Activated B cell treated with CpG ODN at 0.5 μM for 24 hours (primary cell): Measurements from ENCODE around the gene CYP2C8. TPM values are rescaled to one million over a fixed set of nuclear protein-coding genes. Genes with fewer than 3 reads are reported as not detected.
"Not testable (repeated sequence)": the region's sequence is repeated elsewhere in the genome, so short reads cannot be mapped to it uniquely, and the experiment has no call there.

Source experiments
- ATAC-seq: fragments of 200-7000 bp; cut with Tn5 transposase; one replicate; pipeline ENCODE4 v1.10.0; 2021; ENCODE audit warnings: low read depth, mild to moderate bottlenecking, moderate library complexity
- CTCF ChIA-PET: fragments of 350-600 bp; sonication (Branson Sonifier 250); formaldehyde crosslinking; loops from one replicate; lab custom pipeline; 2021; ENCODE audit warnings: antibody characterized with exemption; lab: Charles Lee
- POLR2A ChIA-PET: fragments of 350-600 bp; sonication (Branson Sonifier 250); formaldehyde crosslinking; loops from one replicate; lab custom pipeline; 2021; ENCODE audit warnings: antibody characterized with exemption; lab: Charles Lee
- DNase-seq: peaks from one replicate; pipeline ENCODE4 v3.0.0; 2022
- H3K27ac Mint-ChIP-seq: one replicate; pipeline ENCODE4 v1.8.0; 2020; ENCODE audit warnings: mixed read lengths
- H3K27me3 Mint-ChIP-seq: one replicate; pipeline ENCODE4 v1.8.0; 2021; ENCODE audit warnings: mixed read lengths
- H3K36me3 Mint-ChIP-seq: one replicate; pipeline ENCODE4 v1.8.0; 2021; ENCODE audit warnings: low read depth, mixed read lengths
- H3K4me1 Mint-ChIP-seq: one replicate; pipeline ENCODE4 v1.8.0; 2021; ENCODE audit warnings: mixed read lengths
- H3K4me3 Mint-ChIP-seq: one replicate; pipeline ENCODE4 v1.8.0; 2020; ENCODE audit warnings: mild to moderate bottlenecking, mixed read lengths
- H3K9me3 Mint-ChIP-seq: one replicate; pipeline ENCODE4 v1.8.0; 2020; ENCODE audit warnings: mixed read lengths
- intact Hi-C: fragments of 100-400 bp; cut with micrococcal nuclease; formaldehyde crosslinking; loops from one replicate; pipeline ENCODE4 v1.15.1; 2024
- total RNA-seq: library from RNA; stranded (reverse); gene quantifications from 2 replicates; pipeline ENCODE4 v1.2.3, GENCODE V29; 2022
- TF ChIP-seq, protein P1 (sequence below): fragments of 200-600 bp; IDR thresholded peaks from one replicate; pipeline ENCODE4 v1.8.0; 2022; ENCODE audit warnings: antibody characterized with exemption, mild to moderate bottlenecking

The CYP2C8 gene
- 1.0 and 1.1 TPM in 2 replicates for total RNA-seq

DNA sequence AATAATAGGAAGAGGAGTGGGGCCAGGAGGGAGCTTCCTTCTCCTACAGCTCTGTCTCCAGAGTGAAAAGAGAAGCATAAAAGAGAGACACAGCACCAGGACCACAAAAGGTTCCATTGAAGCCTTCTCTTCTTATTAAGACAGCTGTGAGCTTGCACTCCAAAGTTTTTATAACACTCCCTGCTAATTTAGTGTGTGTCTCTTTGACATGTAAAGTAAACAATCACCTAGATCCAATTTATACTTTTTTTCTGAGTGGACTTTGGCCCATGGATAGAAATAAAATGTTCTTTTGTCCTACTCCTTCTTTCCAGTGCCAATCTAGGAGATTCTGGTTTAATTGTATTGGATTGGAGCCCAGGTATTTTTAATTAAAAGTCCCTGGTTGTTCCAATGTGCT is at the start of gene CYP2C8:
Gene CYP2C8, minus strand, starts transcription at position 212 of the 400 bp plus-strand sequence. Its CDS starts 95 bp downstream, at position 117.
- CTCF ChIA-PET, result no interaction called here
- TF ChIP-seq, protein P1, sequence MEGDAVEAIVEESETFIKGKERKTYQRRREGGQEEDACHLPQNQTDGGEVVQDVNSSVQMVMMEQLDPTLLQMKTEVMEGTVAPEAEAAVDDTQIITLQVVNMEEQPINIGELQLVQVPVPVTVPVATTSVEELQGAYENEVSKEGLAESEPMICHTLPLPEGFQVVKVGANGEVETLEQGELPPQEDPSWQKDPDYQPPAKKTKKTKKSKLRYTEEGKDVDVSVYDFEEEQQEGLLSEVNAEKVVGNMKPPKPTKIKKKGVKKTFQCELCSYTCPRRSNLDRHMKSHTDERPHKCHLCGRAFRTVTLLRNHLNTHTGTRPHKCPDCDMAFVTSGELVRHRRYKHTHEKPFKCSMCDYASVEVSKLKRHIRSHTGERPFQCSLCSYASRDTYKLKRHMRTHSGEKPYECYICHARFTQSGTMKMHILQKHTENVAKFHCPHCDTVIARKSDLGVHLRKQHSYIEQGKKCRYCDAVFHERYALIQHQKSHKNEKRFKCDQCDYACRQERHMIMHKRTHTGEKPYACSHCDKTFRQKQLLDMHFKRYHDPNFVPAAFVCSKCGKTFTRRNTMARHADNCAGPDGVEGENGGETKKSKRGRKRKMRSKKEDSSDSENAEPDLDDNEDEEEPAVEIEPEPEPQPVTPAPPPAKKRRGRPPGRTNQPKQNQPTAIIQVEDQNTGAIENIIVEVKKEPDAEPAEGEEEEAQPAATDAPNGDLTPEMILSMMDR, result no peak
- peaks cover 2% of the 10 kb centered on the region for H3K27me3 Mint-ChIP-seq

DNA sequence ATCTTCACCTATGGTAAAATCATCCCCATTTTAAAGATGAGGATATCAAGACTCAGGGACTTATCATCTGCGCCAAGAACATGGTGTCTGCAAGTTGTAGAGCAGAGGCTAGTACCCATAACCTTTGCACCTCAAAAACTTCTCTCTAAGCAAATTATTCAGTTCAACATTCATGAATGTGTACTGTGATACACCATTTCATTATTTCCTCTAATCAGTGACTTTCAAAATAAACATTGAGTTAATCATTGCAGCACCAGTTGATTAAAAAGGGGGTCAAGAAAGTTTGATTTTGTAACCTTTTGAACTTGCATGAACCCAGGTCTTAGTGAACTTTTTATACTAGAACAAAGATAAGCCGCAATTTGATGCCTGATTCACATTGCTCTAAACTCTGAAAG is 47.6 kb upstream of the CYP2C8 start:
- Mint-ChIP-seq H3K36me3 (no peaks in the 10 kb centered on the region), H3K4me3 (no peak overlapping the region), H3K9me3 (peaks cover 38% of the 10 kb centered on the region), H3K27ac (no peak overlapping the region), H3K27me3 (peaks cover 47% of the 10 kb centered on the region), H3K4me1 (no peaks in the 10 kb centered on the region)
- ChIA-PET CTCF (no interaction called here), POLR2A (no interaction called here)
- intact Hi-C loops, result no loop called here
- no peak for ATAC-seq
- no peak for DNase-seq
- TF ChIP-seq, protein P1, result no peak

More for the DNA sequence above, at the start of gene CYP2C8:
- POLR2A ChIA-PET, result no interaction called here
- H3K27ac Mint-ChIP-seq, result no peak within 1 kb of the TSS
- no peaks in the 10 kb centered on the region for H3K36me3 Mint-ChIP-seq
- no peak within 1 kb of the TSS for H3K4me3 Mint-ChIP-seq
- intact Hi-C loops, result no loop called here
- H3K4me1 Mint-ChIP-seq, result no peaks in the 10 kb centered on the region
- no peak for DNase-seq
- ATAC-seq, result no peak
- no peaks in the 10 kb centered on the region for H3K9me3 Mint-ChIP-seq

DNA sequence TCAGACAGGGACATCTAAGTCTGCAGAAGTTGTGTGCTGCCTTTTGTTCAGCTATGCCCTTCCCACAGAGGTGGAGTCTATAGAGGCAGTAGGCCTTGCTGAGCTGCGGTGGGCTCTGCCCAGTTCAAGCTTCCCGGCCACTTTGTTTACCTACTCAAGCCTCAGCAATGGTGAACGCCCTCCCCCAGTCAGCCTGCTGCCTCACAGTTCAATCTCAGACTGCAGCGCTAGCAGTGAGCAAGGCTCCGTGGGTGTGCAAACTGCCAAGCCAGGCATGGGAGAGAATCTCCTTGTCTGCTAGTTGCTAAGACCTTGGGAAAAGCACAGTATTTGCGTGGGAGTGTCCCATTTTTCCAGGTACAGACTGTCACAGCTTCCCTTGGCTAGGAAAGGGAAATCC is 41.5 kb upstream of the CYP2C8 start:
- CTCF ChIA-PET, H3K36me3 Mint-ChIP-seq, H3K4me1 Mint-ChIP-seq, ATAC-seq, intact Hi-C loops, H3K9me3 Mint-ChIP-seq, H3K27ac Mint-ChIP-seq, H3K4me3 Mint-ChIP-seq, POLR2A ChIA-PET, DNase-seq: not testable (repeated sequence)
- H3K27me3 Mint-ChIP-seq, result peaks cover 14% of the 10 kb centered on the region

DNA sequence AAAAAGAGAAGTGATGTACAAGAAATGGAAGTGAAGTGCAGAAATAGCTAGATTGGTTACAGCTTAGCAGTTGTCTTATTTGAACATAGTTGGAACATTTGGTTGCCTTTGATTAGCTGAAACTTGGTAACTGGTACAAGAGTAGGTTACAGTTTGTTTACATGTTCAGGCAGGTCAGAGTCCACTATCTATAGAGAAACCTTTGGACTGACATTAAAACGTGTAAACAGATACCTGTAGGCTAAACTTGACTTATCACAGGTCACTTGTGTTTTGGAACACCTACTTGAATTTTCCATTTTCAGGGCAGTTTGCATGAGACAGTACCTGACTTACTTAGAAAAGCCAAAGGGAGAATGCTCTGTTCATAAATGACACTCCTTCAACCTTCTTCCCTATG is 28.5 kb upstream of the CYP2C8 start:
- DNase-seq (no peak), ATAC-seq (no peak)
- no peak overlapping the region for H3K4me3 Mint-ChIP-seq
- CTCF ChIA-PET, result no interaction called here
- no peaks in the 10 kb centered on the region for H3K9me3 Mint-ChIP-seq
- H3K4me1 Mint-ChIP-seq, result no peaks in the 10 kb centered on the region
- H3K27me3 Mint-ChIP-seq, result no peaks in the 10 kb centered on the region
- TF ChIP-seq, protein P1, result no peak
- no peaks in the 10 kb centered on the region for H3K36me3 Mint-ChIP-seq
- H3K27ac Mint-ChIP-seq, result no peak overlapping the region
- intact Hi-C loops, result no loop called here
- POLR2A ChIA-PET, result no interaction called here

DNA sequence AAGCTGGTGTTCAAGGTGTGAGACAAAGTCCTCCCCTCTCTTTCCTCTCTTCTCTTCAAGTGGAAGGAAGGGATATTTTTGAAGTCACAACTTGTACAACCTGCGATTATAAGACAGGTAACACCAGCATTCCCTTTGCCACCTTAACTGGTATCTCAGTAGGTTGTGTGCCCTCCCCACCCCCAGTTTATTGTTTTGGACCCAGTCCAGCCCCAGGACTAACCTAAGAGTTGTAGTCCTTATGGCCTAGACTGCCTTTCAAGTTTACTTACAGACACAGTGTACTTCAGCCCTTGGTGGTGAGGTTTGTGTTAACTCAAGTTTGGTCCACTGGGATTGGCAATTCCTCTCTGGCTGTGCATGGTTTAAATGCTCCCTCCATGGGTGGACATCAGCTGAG is 26.8 kb upstream of the CYP2C8 start:
- Mint-ChIP-seq H3K36me3 (no peaks in the 10 kb centered on the region), H3K4me3 (no peak overlapping the region), H3K27ac (no peak overlapping the region), H3K9me3 (peaks cover under 1% of the 10 kb centered on the region), H3K27me3 (no peaks in the 10 kb centered on the region), H3K4me1 (no peaks in the 10 kb centered on the region)
- DNase-seq (no peak), ATAC-seq (no peak)
- ChIA-PET POLR2A (no interaction called here), CTCF (no interaction called here)
- intact Hi-C loops, result no loop called here
- TF ChIP-seq, protein P1, result no peak

DNA sequence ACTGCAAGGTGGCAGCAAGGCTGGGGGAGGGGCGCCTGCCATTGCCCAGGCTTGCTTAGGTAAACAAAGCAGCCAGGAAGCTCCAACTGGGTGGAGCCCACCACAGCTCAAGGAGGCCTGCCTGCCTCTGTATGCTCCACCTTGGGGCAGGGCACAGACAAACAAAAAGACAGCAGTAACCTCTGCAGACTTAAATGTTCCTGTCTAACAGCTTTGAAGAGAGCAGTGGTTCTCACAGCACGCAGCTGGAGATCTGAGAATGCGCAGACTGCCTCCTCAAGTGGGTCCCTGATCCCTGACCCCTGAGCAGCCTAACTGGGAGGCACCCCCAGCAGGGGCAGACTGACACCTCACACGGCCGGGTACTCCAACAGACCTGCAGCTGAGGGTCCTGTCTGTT is 10.3 kb upstream of the CYP2C8 start:
- H3K27me3 Mint-ChIP-seq, H3K36me3 Mint-ChIP-seq, POLR2A ChIA-PET, CTCF ChIA-PET, ATAC-seq, DNase-seq, H3K27ac Mint-ChIP-seq, H3K9me3 Mint-ChIP-seq, H3K4me1 Mint-ChIP-seq, intact Hi-C loops, H3K4me3 Mint-ChIP-seq: not testable (repeated sequence)
